RWPE1 (cell line): ENCODE data around the gene MEIS2.

Source experiments
- CTCF ChIA-PET: fragments of 350-600 bp; sonication (Branson Sonifier 250); formaldehyde crosslinking; extraction: SDS; loops from one replicate; lab custom pipeline; 2021; lab: Yijun Ruan, JAX
- POLR2A ChIA-PET: fragments of 400-600 bp; formaldehyde crosslinking; extraction: SDS; loops from one replicate; lab custom pipeline; 2020; ENCODE audit warnings: antibody characterized with exemption; ENCODE audit not compliant: low non-redundant PET; lab: Yijun Ruan, JAX
- DNase-seq: peaks from one replicate; pipeline ENCODE4 v3.0.0; 2012; ENCODE audit warnings: low spot score
- H3K27ac ChIP-seq: fragments of 450-650 bp; 2 replicates; pipeline ENCODE4 v1.5.1; 2017
- CTCF ChIP-seq: fragments of 450-650 bp; conservative IDR thresholded peaks from 2 replicates; pipeline ENCODE4 v1.5.1; 2017; ENCODE audit warnings: low read depth, mild to moderate bottlenecking

Gene MEIS2

GRCh38 chr15:37086120-37086519, 14.2 kb downstream of the MEIS2 start:
- no peak overlapping the region for H3K27ac ChIP-seq
- DNase-seq = no peak
- CTCF ChIA-PET = interaction anchor here (0.8 kb wide), 1 partner anchor 11 kb away, joined by 3 read pairs; no protein-coding TSS in a partner anchor
- TF ChIP-seq CTCF = no peak
- POLR2A ChIA-PET = no interaction called here

- H3K27ac ChIP-seq = no peak overlapping the region
- TF ChIP-seq CTCF = no peak
- DNase-seq = no peak
- ChIA-PET POLR2A (no interaction called here), CTCF (no interaction called here)
Measured at GRCh38 chr15:37084602-37085001, 15.7 kb downstream of the MEIS2 start.

- H3K27ac ChIP-seq = no peak overlapping the region
- TF ChIP-seq CTCF = no peak
- CTCF ChIA-PET = interaction anchor here (0.6 kb wide), 1 partner anchor 130 kb away, joined by 3 read pairs; no protein-coding TSS in a partner anchor
- no peak for DNase-seq
- POLR2A ChIA-PET = no interaction called here
Measured at GRCh38 chr15:37083610-37084009, 16.7 kb downstream of the MEIS2 start.

GRCh38 chr15:37081983-37082382, 18.4 kb downstream of the MEIS2 start:
- H3K27ac ChIP-seq = no peak overlapping the region
- ChIA-PET CTCF (interaction anchor here (0.9 kb wide), 1 partner anchor 13 kb away, joined by 3 read pairs; no protein-coding TSS in a partner anchor), POLR2A (no interaction called here)
- TF ChIP-seq CTCF = no peak
- DNase-seq = no peak

- no peak overlapping the region for H3K27ac ChIP-seq
- POLR2A ChIA-PET = no interaction called here
- DNase-seq = no peak
- no peak for TF ChIP-seq CTCF
- CTCF ChIA-PET = no interaction called here
Measured at GRCh38 chr15:37080261-37080921, 20.0 kb downstream of the MEIS2 start.

- ChIA-PET POLR2A (no interaction called here), CTCF (interaction anchor here (0.7 kb wide), 1 partner anchor 152 kb away, joined by 4 read pairs; no protein-coding TSS in a partner anchor)
- no peak for TF ChIP-seq CTCF
- no peak overlapping the region for H3K27ac ChIP-seq
- DNase-seq = no peak
Measured at GRCh38 chr15:37079726-37080125, 20.6 kb downstream of the MEIS2 start.
